HepG2 (cell line): ENCODE results near the gene PTPN3. TPM values are rescaled to one million over a fixed set of nuclear protein-coding genes. Genes with fewer than 3 reads are reported as not detected.

Experiments
- ATAC-seq: fragments of 200-7000 bp; cut with Tn5 transposase; 3 replicates; pipeline ENCODE4 v1.9.1; 2020; ENCODE audit warnings: mild to moderate bottlenecking, moderate library complexity
- BruUV-seq: library from RNA; stranded (reverse); fragments of 400-500 nt; replicated peaks from 2 replicates; lab custom pipeline; 2021; lab: Mats Ljungman, UMichigan
- CTCF ChIA-PET: fragments of 300-600 bp; formaldehyde crosslinking; extraction: SDS; loops from one replicate; lab custom pipeline; 2021; ENCODE audit warnings: low total read pairs, inconsistent platforms, low intra/inter-chr PET ratio; lab: Yijun Ruan, JAX
- POLR2A ChIA-PET: fragments of 350-600 bp; sonication (Branson Sonifier 250); formaldehyde crosslinking; loops from one replicate; lab custom pipeline; 2020; ENCODE audit warnings: antibody characterized with exemption, inconsistent platforms; lab: Yijun Ruan, JAX
- DNase-seq: peaks from one replicate; pipeline ENCODE4 v3.0.0-alpha.2; 2015; ENCODE audit warnings: low spot score
- FAIRE-seq: peaks from 3 replicates; lab custom pipeline; 2011; peaks lifted over from hg19 to GRCh38; lab: Jason Lieb, UNC
- H2AFZ ChIP-seq: one replicate; pipeline ENCODE4 v1.6.1; 2011; ENCODE audit warnings: low read length, inconsistent platforms
- H3K27ac ChIP-seq: fragments of 300-600 bp; 3 replicates; pipeline ENCODE4 v1.8.0; 2011; ENCODE audit warnings: mixed run types, mild to moderate bottlenecking, mixed read lengths, low read length, inconsistent platforms; ENCODE audit not compliant: insufficient read depth; ENCODE audit errors: extremely low read length
- H3K27me3 ChIP-seq, 2 experiments: fragments of 200-600 bp in 1 of 2; 2 replicates in 1 of 2; 3 replicates in 1 of 2; pipeline versions ENCODE4 v1.6.0 to v1.8.0; 2011; ENCODE audit warnings: low read length in 2 of 2, mild to moderate bottlenecking in 2 of 2, moderate library complexity in 2 of 2, inconsistent platforms in 1 of 2; ENCODE audit not compliant: insufficient read depth in 2 of 2, control insufficient read depth in 1 of 2
- H3K36me3 ChIP-seq, 2 experiments: fragments of 200-600 bp in 1 of 2; replicated peaks in 1 of 2; 2 replicates in 1 of 2; 3 replicates in 1 of 2; pipeline versions ENCODE4 v1.5.1 to v1.8.0; 2011; ENCODE audit warnings: low read length in 2 of 2, inconsistent platforms in 1 of 2; ENCODE audit not compliant: insufficient read depth in 2 of 2, control insufficient read depth in 1 of 2
- H3K4me1 ChIP-seq: 2 replicates; pipeline ENCODE4 v1.5.1; 2012; ENCODE audit warnings: low read length, inconsistent platforms; ENCODE audit not compliant: insufficient read depth
- H3K4me2 ChIP-seq: 2 replicates; pipeline ENCODE4 v1.6.0; 2011; ENCODE audit warnings: low read depth, low read length, inconsistent platforms
- H3K4me3 ChIP-seq, 3 experiments: fragments of 200-600 bp in 1 of 3; sonication (generic), shearing (Covaris generic) in 1 of 3; replicated peaks in 1 of 3; 2 replicates each; pipeline ENCODE4 v1.5.1; 2011 to 2016; ENCODE audit warnings: low read length in 3 of 3, inconsistent platforms in 2 of 3, low read depth in 2 of 3, mild to moderate bottlenecking in 2 of 3, control low read depth in 1 of 3, mixed read lengths in 1 of 3; ENCODE audit not compliant: insufficient read depth in 1 of 3
- H3K79me2 ChIP-seq: one replicate; pipeline ENCODE4 v1.6.1; 2011; ENCODE audit warnings: low read length, inconsistent platforms; ENCODE audit not compliant: insufficient read depth
- H3K9ac ChIP-seq: 2 replicates; pipeline ENCODE4 v1.6.0; 2011; ENCODE audit warnings: mild to moderate bottlenecking, low read depth, low read length, inconsistent platforms; ENCODE audit not compliant: insufficient read depth
- H3K9me3 ChIP-seq: 2 replicates; pipeline ENCODE4 v1.5.1; 2012; ENCODE audit warnings: mild to moderate bottlenecking, low read length
- H4K20me1 ChIP-seq: 2 replicates; pipeline ENCODE4 v1.6.0; 2011; ENCODE audit warnings: inconsistent platforms, mild to moderate bottlenecking, low read length, moderate library complexity; ENCODE audit not compliant: insufficient read depth
- BRF2 ChIP-seq: sonication (generic); formaldehyde crosslinking; IDR thresholded peaks from 2 replicates; pipeline ENCODE4 v1.8.1; 2022; ENCODE audit warnings: mild to moderate bottlenecking, missing genetic modification reagents
- DRAP1 ChIP-seq: IDR thresholded peaks from 2 replicates; pipeline ENCODE4 v1.6.1; 2016; ENCODE audit warnings: missing genetic modification reagents, missing compliant biosample characterization
- HNF4G ChIP-seq, 2 experiments: sonication (generic) in 1 of 2; formaldehyde crosslinking in 1 of 2; IDR thresholded peaks; 2 replicates each; pipeline versions ENCODE4 v1.4.0 to v1.6.1; 2011 to 2020; ENCODE audit warnings: borderline replicate concordance in 2 of 2, low read depth in 2 of 2, mild to moderate bottlenecking in 2 of 2, low read length in 1 of 2, missing genetic modification reagents in 1 of 2, moderate library complexity in 1 of 2
- KDM4B ChIP-seq: sonication (generic); formaldehyde crosslinking; IDR thresholded peaks from 2 replicates; pipeline ENCODE4 v1.4.0; 2020; ENCODE audit warnings: missing genetic modification reagents
- KLF13 ChIP-seq: sonication (generic); formaldehyde crosslinking; IDR thresholded peaks from 2 replicates; pipeline ENCODE4 v1.4.0; 2020; ENCODE audit warnings: mild to moderate bottlenecking, missing genetic modification reagents
- MXI1 ChIP-seq: IDR thresholded peaks from 3 replicates; pipeline ENCODE4 v1.6.1; 2012; ENCODE audit warnings: low read depth, low read length, inconsistent platforms, borderline replicate concordance
- PLSCR1 ChIP-seq: sonication (generic); formaldehyde crosslinking; IDR thresholded peaks from 2 replicates; pipeline ENCODE4 v1.5.0; 2020; ENCODE audit warnings: missing genetic modification reagents, mild to moderate bottlenecking, borderline replicate concordance
- PRDM10 ChIP-seq: sonication (generic); formaldehyde crosslinking; IDR thresholded peaks from 2 replicates; pipeline ENCODE4 v1.4.0; 2020; ENCODE audit warnings: low read depth, missing genetic modification reagents
- RFX1 ChIP-seq: fragments of 450-650 bp; IDR thresholded peaks from 2 replicates; pipeline ENCODE4 v1.6.1; 2017
- ZBTB34 ChIP-seq: sonication (generic); formaldehyde crosslinking; IDR thresholded peaks from 2 replicates; pipeline ENCODE4 v1.8.0; 2022; ENCODE audit warnings: mild to moderate bottlenecking, missing genetic modification reagents
- ZKSCAN8 ChIP-seq: IDR thresholded peaks from 2 replicates; pipeline ENCODE4 v1.6.1; 2016; ENCODE audit warnings: borderline replicate concordance, missing genetic modification reagents, missing compliant biosample characterization
- ZNF337 ChIP-seq: sonication (generic); formaldehyde crosslinking; IDR thresholded peaks from 2 replicates; pipeline ENCODE4 v1.5.1; 2020; ENCODE audit warnings: missing genetic modification reagents, low read depth, mild to moderate bottlenecking, borderline replicate concordance
- ZNF816 ChIP-seq: sonication (generic); formaldehyde crosslinking; IDR thresholded peaks from 2 replicates; pipeline ENCODE4 v1.8.0; 2022; ENCODE audit warnings: missing genetic modification reagents, mild to moderate bottlenecking, borderline replicate concordance
- WGBS: methylation state at CpG from one replicate; pipeline ENCODE4 v1.1.6; 2017; ENCODE audit warnings: low lambda C conversion rate; 5-methylcytosine and 5-hydroxymethylcytosine counted together
- in situ Hi-C: cut with HindIII; loops from 2 replicates; pipeline ENCODE4 v1.10.0; 2017; ENCODE audit warnings: low pct_unique_long_range_greater_than_20kb; ENCODE audit not compliant: extremely low pct_ligation_motif_present
- intact Hi-C: fragments of 100-400 bp; cut with micrococcal nuclease; formaldehyde crosslinking; loops from one replicate; pipeline ENCODE4 v1.10.0; 2022; ENCODE audit not compliant: unreplicated experiment
- polyA plus RNA-seq, 8 experiments: library from polyadenylated mRNA; depleted of rRNA in 3 of 8; stranded (reverse) in 7 of 8; unstranded in 1 of 8; fragments of >200 nt; fragmentation: Illumina TruSeq in 4 of 8; extraction: Trizol in 4 of 8; gene quantifications; 2 replicates each; pipeline versions ENCODE4 v1.2.1 to v1.2.3, GENCODE V29; 2011 to 2016; ENCODE audit warnings: low read depth in 4 of 8, missing spikeins in 1 of 8, mixed read lengths in 1 of 8; ENCODE audit not compliant: insufficient read depth in 1 of 8
- total RNA-seq, 5 experiments: library from RNA; depleted of rRNA; stranded (reverse); fragments of >200 nt; fragmentation: Illumina TruSeq; extraction: Trizol; gene quantifications; 2 replicates each; pipeline ENCODE4 v1.2.3, GENCODE V29; 2016; ENCODE audit warnings: low read depth in 1 of 5

Gene PTPN3
- total and polyA plus RNA-seq, 2 of the 13 experiments (the other 11 are each of a cell fraction or from before 2014, with no cell fraction given) = 5.6 to 20.5 TPM

GRCh38 chr9:109534151-109534550 is 36.0 kb upstream of the PTPN3 start:
- H4K20me1 ChIP-seq = no peaks in the 10 kb centered on the region
- H3K27me3 ChIP-seq = peaks cover 0 to 4% of the 10 kb centered on the region in 2 experiments; a peak in 1 of 5 replicates
- H2AFZ ChIP-seq = no peak overlapping the region
- no peaks in the 10 kb centered on the region for H3K79me2 ChIP-seq
- no TSS peak for BruUV-seq
- DNase-seq (no peak), FAIRE-seq (no peak), ATAC-seq (no peak)
- TF ChIP-seq ZNF816 (CRISPR knock-in tag) (no peak), KDM4B (CRISPR knock-in tag) (no peak), ZNF337 (CRISPR knock-in tag) (no peak), BRF2 (CRISPR knock-in tag) (no peak), ZBTB34 (CRISPR knock-in tag) (no peak), PLSCR1 (CRISPR knock-in tag) (no peak), RFX1 (no peak), MXI1 (no peak), PRDM10 (CRISPR knock-in tag) (no peak), ZKSCAN8 (CRISPR knock-in tag) (no peak), HNF4G (IDR thresholded peaks at IDR 0.05; ENCODE audit: borderline replicate concordance, low read depth, low read length) (no peak), HNF4G (CRISPR knock-in tag; IDR thresholded peaks at IDR 0.05; ENCODE audit: borderline replicate concordance, low read depth) (no peak), KLF13 (CRISPR knock-in tag) (no peak), DRAP1 (CRISPR knock-in tag) (no peak)
- H3K4me3 ChIP-seq = no peak overlapping the region
- H3K4me1 ChIP-seq = no peaks in the 10 kb centered on the region
- ChIA-PET CTCF (no interaction called here), POLR2A (no interaction called here)
- H3K4me2 ChIP-seq = no peak overlapping the region
- H3K27ac ChIP-seq = no peak overlapping the region
- H3K9ac ChIP-seq = no peak overlapping the region
- intact Hi-C loops = no loop called here
- no peaks in the 10 kb centered on the region for H3K9me3 ChIP-seq
- H3K36me3 ChIP-seq = no peaks in the 10 kb centered on the region
- in situ Hi-C loops = no loop called here
- 89% methylated on average over 13 of the region's 36 CpGs for WGBS
